A673 (cell line): ENCODE results near the gene ZNF224. TPM values are rescaled to one million over a fixed set of nuclear protein-coding genes. Genes with fewer than 3 reads are reported as not detected.

Experiments used
- BruUV-seq: library from RNA; stranded (reverse); fragments of 400-500 nt; replicated peaks from 2 replicates; lab custom pipeline; 2021; lab: Mats Ljungman, UMichigan
- CTCF ChIA-PET: fragments of 300-600 bp; sonication (Branson Sonifier 250); formaldehyde crosslinking; loops from one replicate; lab custom pipeline; 2022; ENCODE audit warnings: antibody characterized with exemption; lab: Charles Lee
- POLR2A ChIA-PET: fragments of 300-600 bp; sonication (Branson Sonifier 250); formaldehyde crosslinking; loops from one replicate; lab custom pipeline; 2022; ENCODE audit warnings: antibody characterized with exemption; ENCODE audit not compliant: low non-redundant PET; lab: Charles Lee
- DNase-seq: peaks from one replicate; pipeline ENCODE4 v3.0.0-alpha.2; 2015; ENCODE audit warnings: low spot score
- H3K27ac ChIP-seq: fragments of 200-600 bp; sonication (generic); 2 replicates; pipeline ENCODE4 v1.5.1; 2016; ENCODE audit warnings: mixed run types, low read depth, mild to moderate bottlenecking, mixed read lengths, antibody characterized with exemption, low read length; ENCODE audit not compliant: poor library complexity, severe bottlenecking
- H3K27me3 ChIP-seq: fragments of 200-600 bp; sonication (generic); replicated peaks from 2 replicates; pipeline ENCODE4 v1.6.1; 2017; ENCODE audit warnings: mixed run types, low read depth, mild to moderate bottlenecking, mixed read lengths, antibody characterized with exemption, low read length; ENCODE audit not compliant: insufficient read depth, poor library complexity
- H3K36me3 ChIP-seq: fragments of 200-600 bp; sonication (generic); 2 replicates; pipeline ENCODE4 v1.6.1; 2016; ENCODE audit warnings: mixed run types, mild to moderate bottlenecking, mixed read lengths, antibody characterized with exemption, low read length; ENCODE audit not compliant: insufficient read depth, poor library complexity, severe bottlenecking
- H3K4me1 ChIP-seq: fragments of 200-600 bp; sonication (generic); 2 replicates; pipeline ENCODE4 v1.6.1; 2017; ENCODE audit warnings: mixed run types, mild to moderate bottlenecking, mixed read lengths, antibody characterized with exemption, low read length; ENCODE audit not compliant: insufficient read depth, poor library complexity, severe bottlenecking
- H3K4me3 ChIP-seq: fragments of 200-600 bp; sonication (generic); 2 replicates; pipeline ENCODE4 v1.5.1; 2016; ENCODE audit warnings: low read depth, mixed run types, mild to moderate bottlenecking, mixed read lengths, low read length; ENCODE audit not compliant: poor library complexity, severe bottlenecking
- H3K9me3 ChIP-seq: fragments of 200-600 bp; sonication (generic); 2 replicates; pipeline ENCODE4 v1.6.1; 2016; ENCODE audit warnings: mixed run types, low read depth, mild to moderate bottlenecking, mixed read lengths, antibody characterized with exemption, low read length; ENCODE audit not compliant: poor library complexity, severe bottlenecking
- CTCF ChIP-seq: fragments of 300-800, 200-600 bp; sonication (generic); conservative IDR thresholded peaks from 2 replicates; pipeline ENCODE4 v1.5.1; 2017; ENCODE audit warnings: low read depth, mild to moderate bottlenecking, antibody characterized with exemption, low read length, moderate library complexity, mixed read lengths
- EZH2 ChIP-seq: fragments of 200-600 bp; sonication (generic); IDR thresholded peaks from 2 replicates; pipeline ENCODE4 v1.6.1; 2017; ENCODE audit warnings: borderline replicate concordance, low read depth, mild to moderate bottlenecking, mixed read lengths, antibody characterized with exemption, low read length; ENCODE audit not compliant: poor library complexity, severe bottlenecking
- intact Hi-C: fragments of 100-400 bp; cut with micrococcal nuclease; formaldehyde crosslinking; loops from one replicate; pipeline ENCODE4 v1.10.0; 2022; ENCODE audit not compliant: unreplicated experiment
- total RNA-seq: library from RNA; stranded (reverse); gene quantifications from 2 replicates; pipeline ENCODE4 v1.2.3, GENCODE V29; 2021

The ZNF224 gene
- total RNA-seq, 1 experiment from 2014 or later, result 20.4 TPM

GRCh38 chr19:44051650-44052402 is 42.3 kb upstream of the ZNF224 start, which contains the start of gene ZNF223:
Gene ZNF223 (plus strand): TSS chr19:44052036. CDS start chr19:44055177, 3,141 bp downstream.
- H3K27ac ChIP-seq, result peak within 1 kb of the TSS; percentile 28
- peaks cover 3% of the 10 kb centered on the region for H3K4me1 ChIP-seq
- TF ChIP-seq CTCF (no peak), EZH2 (no peak)
- ChIA-PET POLR2A (interaction anchor here (0.6 kb wide), 1 partner anchor 22 kb away, joined by 3 read pairs; no protein-coding TSS in a partner anchor), CTCF (no interaction called here)
- no peaks in the 10 kb centered on the region for H3K36me3 ChIP-seq
- BruUV-seq, result no TSS peak
- intact Hi-C loops, result no loop called here
- H3K27me3 ChIP-seq, result peaks cover 20% of the 10 kb centered on the region
- DNase-seq, result peak; percentile 97
- no peaks in the 10 kb centered on the region for H3K9me3 ChIP-seq
- H3K4me3 ChIP-seq, result peak within 1 kb of the TSS; percentile 58

DNA sequence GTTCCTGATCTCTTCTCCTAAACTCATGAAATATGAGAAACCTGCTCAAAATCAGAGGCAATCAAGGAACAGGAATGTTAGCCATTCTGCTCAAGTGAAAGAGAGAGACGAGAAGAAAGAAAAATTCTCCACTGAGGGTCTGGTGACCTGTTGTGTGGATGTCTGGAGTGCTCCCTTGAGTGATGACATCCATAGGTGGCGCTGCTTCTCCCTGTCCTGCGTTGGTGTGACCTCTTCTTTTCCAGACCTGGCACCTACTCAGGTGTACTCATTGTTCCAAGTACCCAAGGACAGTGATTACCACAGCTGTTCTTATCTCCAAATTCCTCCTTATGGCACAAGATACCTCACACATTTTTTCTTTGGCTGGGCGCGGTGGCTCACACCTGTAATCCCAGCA is 38.3 kb upstream of the ZNF224 start:
- BruUV-seq, result no TSS peak
- intact Hi-C loops, result no loop called here
- TF ChIP-seq EZH2 (no peak), CTCF (no peak)
- Histone ChIP-seq H3K4me3 (no peak overlapping the region), H3K27me3 (no peaks in the 10 kb centered on the region), H3K4me1 (peaks cover 3% of the 10 kb centered on the region), H3K27ac (no peak overlapping the region), H3K9me3 (no peaks in the 10 kb centered on the region), H3K36me3 (no peaks in the 10 kb centered on the region)
- no peak for DNase-seq
- ChIA-PET CTCF (no interaction called here), POLR2A (no interaction called here)

- no peak overlapping the region for H3K4me3 ChIP-seq
- intact Hi-C loops, result no loop called here
- TF ChIP-seq EZH2 (no peak), CTCF (no peak)
- no peaks in the 10 kb centered on the region for H3K9me3 ChIP-seq
- BruUV-seq, result no TSS peak
- no peak overlapping the region for H3K27ac ChIP-seq
- H3K27me3 ChIP-seq, result no peaks in the 10 kb centered on the region
- ChIA-PET POLR2A (no interaction called here), CTCF (no interaction called here)
- no peak for DNase-seq
- H3K36me3 ChIP-seq, result peaks cover 9% of the 10 kb centered on the region
- H3K4me1 ChIP-seq, result no peaks in the 10 kb centered on the region
These were observed 34.9 kb upstream of the ZNF224 start for GRCh38 chr19:44059229-44059628.
